Measurements from ENCODE around the gene KCNJ12.
"Not testable (repeated sequence)": the region's sequence is repeated elsewhere in the genome, so short reads cannot be mapped to it uniquely, and the experiment has no call there.

KCNJ12 gene

DNA sequence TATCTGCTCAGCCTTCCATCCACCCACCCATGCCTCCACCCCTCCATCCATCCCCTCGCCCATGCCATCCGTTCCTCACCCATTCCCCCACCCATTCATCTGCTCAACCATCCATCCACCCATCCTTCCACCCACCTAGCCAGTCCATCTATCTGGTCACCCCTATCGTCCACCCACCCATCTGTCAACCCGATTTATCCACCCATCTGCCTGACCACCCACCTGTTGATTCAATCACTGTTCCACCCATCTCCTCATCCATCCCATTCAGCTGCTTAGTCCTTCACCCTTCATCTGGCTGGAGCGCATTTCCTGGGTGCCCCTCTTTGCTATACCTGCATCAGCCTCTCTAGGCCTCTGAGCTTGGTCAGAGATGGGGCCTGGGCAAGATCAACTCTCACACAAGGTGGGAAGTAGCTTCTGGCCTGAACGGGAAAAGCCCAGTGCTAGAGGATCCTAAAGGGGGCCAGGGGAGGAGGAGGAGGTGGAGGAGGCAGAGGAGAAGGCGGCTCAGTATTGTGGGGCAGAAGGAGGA is 32.7 kb downstream of the KCNJ12 start:
- not testable (repeated sequence) for DNase-seq

DNA sequence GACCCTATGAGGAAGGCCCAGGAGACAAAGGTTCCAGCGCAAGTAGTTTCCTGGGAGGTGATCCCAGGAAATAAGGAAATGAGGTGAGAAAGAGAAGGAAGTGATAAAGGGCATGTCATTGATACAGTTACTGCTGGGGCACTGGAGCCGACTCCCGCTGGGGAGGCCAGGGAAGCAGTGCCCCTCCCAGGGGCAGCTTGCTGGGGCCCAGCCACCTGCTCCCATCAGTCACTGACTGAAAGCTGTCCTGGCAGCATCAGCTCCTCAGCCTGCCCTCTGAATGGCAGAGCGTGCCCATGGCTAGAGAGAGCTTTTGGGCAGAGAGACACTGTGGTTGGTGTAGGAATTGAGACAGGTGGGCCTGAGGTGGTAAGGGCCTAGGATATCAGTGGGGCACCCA is 33.2 kb downstream of the KCNJ12 start:
- DNase-seq: not testable (repeated sequence)

DNA sequence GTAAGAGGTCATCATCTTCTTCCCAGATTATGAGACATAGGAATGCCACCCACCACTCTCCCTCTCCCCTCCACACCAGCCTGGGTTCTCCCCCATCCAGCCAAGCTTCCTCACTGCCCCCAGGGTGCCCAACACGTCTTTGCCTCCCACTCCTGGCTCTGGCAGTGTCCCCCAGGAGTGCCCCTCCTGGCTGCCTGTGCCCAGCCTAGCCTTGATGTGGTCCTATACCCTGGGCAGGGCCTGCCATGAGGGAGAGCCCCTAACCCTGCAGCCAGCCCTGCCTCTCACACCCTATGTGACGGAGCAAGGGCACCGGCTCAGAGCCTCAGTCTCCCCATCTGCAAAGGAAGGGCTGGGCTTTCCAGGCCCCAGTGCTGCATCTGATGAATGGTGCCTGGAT is 33.8 kb downstream of the KCNJ12 start:
- DNase-seq: not testable (repeated sequence)

DNA sequence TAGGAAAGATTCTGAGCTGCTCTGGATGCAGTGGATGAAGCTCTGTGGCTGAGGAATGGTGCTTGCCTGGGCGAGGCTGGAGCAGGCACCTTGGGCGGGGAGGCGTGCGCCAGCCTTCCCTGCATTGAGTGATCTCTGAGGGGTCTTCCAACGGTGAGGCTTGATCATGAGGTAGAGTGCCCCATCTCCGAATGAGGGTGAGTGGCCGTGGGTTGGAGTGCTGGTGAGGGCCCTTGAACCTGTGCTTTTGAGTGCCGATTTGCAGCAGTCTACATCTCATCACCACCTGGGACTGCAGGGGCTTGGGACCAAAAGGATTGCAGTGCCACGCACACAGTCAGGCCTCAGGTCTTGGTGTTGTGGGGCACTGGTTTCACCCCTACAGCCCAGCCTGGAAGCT is 34.2 kb downstream of the KCNJ12 start:
- not testable (repeated sequence) for DNase-seq

DNA sequence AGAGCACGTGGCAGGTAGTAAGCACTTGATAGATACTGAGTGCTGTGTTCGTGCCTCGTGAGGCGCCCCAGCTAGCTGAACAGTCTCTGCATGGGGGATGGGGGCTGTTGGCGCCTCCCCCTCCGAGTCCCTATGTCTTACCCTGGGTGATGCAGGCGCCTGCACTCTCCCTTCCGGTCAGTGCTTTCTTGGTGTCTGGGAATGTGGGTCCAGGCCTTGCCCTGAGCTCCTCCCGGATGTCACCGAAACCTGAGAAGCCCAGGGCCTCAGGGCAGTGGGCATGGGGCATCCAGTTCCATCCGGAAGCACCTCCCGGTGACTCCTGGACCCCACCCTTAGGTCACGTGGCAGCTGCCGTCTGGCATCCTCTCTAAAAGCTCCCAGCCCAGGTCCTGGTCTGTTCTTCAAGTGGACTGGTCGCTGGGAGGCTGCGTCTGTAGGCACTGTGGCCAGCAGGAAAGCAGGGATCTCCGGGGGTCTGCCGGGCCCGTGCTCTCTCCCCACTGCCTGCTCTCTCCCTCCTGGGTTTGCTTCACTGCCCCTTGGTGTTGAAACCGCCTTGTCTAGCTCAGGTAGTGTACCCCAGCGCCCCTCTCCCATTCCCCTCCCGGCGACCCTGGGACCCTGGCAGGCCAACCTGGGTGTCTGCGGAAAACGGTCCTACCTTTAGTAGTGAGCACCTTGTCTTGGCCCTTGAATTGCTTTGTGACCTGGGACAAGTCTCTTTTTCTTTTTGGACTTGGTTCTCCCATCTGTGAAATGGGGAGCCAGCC is 34.9 kb downstream of the KCNJ12 start:
- DNase-seq: not testable (repeated sequence)

DNA sequence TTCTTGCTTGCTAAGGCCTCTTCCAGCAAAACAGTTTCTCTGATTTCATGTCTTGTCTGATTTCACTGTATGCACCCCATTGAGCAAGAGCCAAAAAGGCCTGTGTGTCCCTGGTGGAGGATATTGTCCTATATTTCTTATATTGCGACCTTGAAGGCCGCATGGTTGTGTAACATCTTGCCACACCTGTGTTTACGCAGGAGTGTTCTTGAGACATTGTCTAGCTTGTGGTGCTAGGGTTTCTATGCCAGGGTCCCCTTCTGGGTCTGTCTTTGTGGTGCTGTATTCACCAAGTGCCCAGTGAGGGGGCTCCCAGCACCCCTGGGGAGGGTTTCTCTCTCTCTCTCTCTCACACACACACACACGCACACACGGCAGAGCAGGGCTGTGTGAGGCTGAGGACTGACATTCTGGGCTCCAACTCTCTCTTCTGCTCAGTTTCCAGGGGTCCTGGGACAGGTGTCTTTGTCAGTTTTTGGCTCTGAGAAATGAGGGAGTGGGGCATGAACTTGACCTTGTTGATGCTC is 35.6 kb downstream of the KCNJ12 start:
- not testable (repeated sequence) for DNase-seq

DNA sequence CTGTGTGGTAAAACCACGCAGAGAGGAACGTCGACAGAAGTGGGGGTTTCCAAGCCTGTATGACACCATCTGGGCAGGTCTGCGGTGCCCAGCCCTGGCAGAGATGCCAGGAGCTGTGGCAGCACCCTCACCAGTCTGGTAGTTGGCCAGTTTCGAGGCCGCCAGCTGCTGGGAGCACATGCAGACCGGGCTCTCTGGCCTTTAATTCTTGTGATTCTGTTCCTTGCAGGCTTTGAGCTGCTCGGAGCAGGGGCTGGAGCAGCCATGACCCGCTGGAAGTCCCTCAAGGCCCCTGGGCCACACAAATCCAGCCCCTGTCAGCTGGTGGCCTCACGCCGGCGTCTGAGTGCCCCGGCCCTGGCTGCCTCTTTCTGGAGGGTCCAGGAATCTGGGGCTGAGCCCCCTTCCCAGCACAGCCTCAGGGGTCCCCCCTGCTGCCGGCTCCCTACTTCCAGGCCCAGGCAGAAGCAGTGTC is 36.1 kb downstream of the KCNJ12 start:
- DNase-seq: not testable (repeated sequence)

DNA sequence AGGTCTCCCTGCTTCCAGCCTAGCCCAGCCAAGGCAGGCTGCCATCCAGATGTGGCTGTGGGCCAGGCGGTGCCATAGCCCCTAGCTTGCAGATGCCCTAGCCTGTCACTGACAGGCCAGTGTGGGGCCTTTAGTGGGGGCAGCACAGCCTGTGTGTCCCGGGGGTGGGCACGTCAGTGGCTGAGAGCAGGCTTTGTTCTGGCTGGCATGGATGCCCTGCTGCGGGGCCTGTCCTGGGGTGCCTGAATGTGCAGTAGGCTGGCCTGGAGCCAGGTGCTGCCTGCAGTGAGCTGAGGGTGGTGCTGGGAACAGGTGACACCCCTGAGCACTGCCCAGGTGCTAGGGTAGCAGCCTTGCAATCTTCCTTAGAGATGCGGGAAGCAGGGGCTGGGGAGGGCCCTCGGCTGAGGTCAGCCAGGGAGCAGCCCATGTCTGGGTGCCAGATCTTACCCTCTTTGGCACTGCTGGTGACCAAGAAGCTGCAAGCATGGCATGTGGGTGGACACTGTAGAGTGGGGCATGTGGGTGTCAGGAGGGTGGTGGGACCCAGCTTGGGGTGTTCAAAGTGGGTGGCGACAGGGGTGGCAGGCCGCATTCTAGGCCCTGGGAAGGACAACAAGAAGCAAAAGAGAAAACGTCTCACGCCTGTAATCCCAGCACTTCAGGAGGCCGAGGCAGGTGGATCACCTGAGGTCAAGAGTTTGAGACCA is 37.6 kb downstream of the KCNJ12 start:
- not testable (repeated sequence) for DNase-seq

DNA sequence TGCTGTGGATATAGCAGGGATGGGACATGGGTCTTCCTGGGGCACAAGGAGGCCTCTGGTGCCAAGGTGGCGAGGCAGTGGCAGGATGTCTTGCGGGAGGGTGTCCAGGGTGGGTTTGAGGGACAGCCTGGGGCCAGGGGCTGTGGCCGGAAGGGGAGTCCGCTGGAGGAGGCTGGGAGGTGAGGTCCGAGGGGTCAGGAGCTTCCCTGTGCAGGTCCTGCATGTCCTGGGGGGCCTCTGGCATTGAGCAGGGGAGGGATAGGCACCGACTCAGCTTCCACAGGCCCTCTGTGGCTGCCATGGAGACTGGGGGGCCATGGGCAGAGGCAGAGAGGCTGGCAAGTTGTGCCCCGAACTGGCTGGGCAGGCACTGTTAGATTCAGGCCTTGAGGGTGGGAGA is 38.5 kb downstream of the KCNJ12 start:
- DNase-seq: not testable (repeated sequence)

DNA sequence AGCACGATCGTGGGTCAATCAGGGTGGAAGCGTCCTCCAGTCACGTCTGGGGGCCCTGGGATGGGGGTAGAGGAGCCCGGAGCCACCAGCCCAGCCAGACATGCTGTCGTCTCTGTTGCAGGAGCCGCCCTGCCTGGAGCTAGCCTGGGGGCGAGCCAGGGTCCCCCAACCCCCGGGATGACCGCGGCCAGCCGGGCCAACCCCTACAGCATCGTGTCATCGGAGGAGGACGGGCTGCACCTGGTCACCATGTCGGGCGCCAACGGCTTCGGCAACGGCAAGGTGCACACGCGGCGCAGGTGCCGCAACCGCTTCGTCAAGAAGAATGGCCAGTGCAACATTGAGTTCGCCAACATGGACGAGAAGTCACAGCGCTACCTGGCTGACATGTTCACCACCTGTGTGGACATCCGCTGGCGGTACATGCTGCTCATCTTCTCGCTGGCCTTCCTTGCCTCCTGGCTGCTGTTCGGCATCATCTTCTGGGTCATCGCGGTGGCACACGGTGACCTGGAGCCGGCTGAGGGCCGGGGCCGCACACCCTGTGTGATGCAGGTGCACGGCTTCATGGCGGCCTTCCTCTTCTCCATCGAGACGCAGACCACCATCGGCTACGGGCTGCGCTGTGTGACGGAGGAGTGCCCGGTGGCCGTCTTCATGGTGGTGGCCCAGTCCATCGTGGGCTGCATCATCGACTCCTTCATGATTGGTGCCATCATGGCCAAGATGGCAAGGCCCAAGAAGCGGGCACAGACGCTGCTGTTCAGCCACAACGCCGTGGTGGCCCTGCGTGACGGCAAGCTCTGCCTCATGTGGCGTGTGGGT is 39.2 kb downstream of the KCNJ12 start:
- not testable (repeated sequence) for DNase-seq

DNA sequence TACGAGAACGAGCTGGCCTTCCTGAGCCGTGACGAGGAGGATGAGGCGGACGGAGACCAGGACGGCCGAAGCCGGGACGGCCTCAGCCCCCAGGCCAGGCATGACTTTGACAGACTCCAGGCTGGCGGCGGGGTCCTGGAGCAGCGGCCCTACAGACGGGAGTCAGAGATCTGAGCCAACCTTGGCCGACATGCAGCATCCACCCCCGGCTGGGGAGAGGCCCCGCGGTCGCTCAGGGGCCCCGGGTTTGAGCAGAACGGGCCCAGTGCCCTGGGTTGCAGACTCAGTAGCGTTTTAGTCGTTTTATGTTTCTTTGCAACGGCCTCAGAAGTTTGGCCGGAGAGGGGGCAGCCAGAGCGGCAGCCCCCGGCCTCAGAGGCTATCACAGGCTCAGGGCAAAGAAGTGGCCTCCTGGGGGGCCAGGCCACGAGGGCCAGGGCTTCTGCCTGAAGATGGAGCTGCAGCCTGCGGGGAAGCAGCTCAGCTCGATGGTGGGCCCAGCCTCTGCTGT is 40.4 kb downstream of the KCNJ12 start:
- not testable (repeated sequence) for DNase-seq

DNA sequence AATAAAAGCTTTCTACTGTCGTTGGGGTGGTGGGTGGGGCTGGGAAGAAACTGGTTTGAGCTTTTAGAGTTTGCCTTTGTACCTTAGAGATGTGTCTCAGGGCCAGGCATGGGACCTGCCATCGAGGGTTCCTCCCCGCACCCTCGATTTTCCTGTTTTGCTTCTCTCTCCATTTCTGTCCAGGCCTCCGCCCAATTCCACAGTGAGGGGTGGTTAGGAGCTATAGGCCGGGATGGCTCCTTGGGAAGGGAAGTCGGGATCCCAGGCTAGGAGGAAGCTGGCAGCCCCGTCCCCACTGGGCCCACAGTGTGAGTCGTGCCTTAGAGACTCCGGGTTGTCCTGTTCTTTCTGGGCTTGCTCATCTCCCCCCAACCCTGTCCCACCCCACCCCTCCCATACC is 41.2 kb downstream of the KCNJ12 start:
- DNase-seq: not testable (repeated sequence)

DNA sequence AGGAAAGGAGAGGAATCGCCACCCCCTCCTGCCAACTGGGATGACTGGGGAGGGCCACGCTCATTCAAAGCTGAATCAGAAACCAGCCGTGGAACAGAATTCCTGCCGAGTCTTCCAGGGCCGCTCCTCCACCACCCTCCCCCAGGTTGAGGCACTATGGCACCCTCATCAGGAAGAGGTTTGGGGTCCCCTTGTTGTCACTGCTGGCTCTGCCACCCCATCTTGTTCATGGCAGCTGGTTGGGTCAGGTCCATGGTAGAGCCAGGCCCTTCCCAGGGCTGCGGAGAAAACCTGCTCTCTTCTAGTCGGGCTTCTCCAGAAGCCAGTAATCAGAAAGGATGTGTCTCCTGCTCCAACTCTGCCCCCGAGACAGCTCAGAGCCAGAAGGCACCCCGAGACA is 41.8 kb downstream of the KCNJ12 start:
- DNase-seq: no peak

DNA sequence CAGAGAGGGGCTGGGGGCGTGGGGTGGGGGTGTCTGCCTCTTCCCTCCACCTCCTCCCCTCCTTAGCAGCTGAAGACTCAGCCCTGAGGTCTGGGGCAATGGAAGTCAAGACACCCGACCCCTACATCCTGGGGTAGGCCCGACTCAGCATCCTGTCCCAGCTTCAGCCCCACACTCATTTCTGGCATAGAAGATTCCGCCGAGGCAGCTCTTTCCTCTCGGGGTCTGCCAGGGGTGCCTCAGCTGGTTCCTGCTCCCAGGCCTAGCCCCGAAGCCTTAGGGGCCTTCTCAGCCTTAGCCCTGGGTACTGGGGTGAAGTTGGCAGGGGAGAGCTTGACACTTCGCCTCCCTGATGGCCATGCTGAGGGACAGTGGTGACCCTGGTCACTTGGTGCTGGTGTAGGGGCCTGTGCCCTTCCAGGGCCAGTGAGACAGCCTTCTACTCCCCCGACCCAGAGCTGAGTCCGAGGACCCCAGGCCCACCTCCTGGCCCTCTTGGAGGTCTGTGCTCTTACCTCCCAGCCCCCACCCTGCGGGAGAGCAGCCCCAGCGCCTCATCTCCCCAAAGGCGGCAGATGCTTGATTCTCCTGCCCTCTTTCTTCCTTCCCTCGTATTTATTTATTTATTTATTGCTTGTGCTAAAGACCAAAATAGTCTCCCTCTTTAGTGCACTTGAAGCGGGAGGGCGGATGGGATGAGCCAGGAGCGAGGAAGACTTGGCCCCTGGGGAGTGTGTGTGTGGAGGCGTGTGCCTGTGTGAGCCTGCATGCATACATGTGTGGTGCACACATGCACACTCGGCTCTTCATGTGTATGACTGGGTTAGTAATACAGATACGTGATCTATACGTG is 42.5 kb downstream of the KCNJ12 start:
- DNase-seq: no peak

DNA sequence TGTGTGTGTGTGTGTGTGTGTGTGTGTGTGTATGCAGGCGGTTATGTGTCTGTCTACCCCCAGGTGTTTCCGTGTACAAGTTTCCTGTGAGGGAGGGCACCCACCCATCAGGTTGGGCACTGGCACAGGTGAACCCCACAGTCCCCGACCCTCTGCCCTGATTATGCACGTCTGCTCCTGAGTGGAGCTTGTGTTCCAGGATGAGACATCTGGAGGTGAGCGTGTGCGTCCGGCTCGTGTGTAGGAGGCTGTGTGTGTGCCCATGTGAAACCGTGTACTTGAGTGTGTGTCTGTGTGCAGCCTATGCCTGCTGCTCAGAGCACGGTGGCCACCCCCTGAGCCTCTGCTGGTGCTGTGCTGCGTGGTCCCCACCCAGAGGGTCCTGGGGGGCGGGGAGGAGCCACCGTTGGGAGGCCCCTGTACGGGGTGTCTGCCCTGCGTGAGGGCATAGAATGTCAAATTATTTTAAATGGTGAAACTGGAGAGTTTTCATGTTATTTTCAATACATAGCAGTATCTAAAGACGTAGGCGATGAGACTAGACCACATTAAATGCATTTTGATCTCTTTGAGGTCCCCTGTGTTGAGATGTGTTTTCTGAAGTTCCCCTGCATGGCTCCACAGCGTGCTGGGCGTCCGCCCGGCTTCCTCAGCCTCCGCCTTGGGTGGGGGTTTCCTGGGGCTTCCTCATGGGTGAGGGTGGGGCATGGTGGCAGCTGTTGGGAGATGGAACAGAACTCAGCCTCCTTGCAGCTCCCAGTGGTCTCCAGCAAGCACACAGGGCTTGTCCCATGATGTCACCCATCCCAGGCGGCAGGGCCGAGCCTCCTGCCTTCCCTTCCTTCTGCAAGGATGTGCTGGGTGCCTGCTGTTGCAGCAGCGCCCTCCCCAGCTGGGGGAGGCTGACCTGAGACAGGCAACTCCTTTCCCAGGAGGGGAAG is 43.4 kb downstream of the KCNJ12 start:
- no peak for DNase-seq

DNA sequence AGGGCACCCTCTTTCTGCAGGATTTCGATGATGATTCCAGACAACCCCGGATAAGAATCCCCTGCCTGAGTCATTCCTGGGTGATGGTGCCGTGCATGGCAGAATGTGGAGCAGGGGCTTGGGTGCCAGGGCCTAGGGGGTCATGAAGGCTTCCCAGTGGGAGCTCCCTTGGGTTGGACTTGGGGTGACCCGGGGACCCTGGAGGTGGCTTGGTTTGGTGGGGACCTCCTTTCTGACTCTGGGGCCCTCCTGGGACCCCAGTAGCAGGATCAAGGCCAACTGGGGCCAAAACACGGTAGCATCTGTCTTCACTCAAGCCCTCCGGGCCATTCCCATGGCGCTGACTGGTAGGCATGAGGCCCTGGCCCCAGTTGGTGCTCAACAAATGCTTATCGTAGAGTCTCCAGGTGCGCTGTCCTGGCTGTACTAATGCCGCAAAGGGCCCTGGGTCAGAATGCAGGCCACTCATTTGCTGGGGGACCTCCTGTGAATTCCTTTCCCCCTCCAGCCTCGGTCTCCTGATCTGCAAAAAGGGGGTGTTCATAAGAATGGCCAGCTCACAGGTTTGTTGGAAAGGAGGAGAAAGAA is 44.4 kb downstream of the KCNJ12 start:
- not testable (repeated sequence) for DNase-seq

DNA sequence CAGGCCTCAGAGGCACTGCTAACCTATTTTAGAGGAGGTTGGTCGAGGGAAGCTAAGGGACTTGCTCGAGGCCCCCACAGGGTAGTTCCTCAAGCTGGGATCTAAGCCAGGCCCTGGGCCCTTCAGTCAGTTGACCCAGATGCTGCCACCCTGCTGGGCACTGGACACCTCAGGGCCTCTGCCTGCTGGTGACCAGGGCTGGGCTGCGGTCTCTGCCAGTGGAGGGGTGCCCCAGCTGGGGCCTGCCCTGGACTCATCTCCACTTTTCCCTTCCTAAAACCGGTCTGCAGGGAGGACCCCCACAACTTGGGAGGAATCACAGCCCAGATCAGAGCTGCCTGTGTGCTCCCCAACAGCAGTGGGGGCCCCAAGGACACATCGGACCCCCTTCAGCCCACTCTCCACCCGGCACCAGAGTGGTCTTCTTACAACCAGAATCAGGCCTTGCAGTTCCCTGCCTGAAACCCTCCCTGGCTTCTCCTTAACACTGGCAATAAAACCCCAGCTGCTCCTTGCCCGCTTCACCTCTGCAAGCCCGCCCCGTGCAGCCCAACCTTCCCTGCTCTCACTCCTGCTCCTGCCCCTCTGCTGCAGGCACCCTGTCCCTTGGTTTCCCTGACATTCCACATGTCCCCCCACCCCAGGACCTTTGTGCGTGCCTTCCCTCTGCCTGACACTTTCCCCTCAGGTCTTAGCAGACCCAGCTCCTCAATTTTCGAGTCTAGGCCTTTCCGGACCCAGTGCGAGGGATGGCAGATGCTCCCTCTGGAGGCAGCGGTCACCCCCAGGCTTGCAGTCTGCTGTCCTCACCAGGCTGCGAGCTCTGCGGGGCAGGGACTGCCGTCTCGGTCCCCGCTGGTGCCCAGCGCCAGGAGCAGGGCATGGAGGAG is 45.5 kb downstream of the KCNJ12 start:
- DNase-seq: not testable (repeated sequence)

DNA sequence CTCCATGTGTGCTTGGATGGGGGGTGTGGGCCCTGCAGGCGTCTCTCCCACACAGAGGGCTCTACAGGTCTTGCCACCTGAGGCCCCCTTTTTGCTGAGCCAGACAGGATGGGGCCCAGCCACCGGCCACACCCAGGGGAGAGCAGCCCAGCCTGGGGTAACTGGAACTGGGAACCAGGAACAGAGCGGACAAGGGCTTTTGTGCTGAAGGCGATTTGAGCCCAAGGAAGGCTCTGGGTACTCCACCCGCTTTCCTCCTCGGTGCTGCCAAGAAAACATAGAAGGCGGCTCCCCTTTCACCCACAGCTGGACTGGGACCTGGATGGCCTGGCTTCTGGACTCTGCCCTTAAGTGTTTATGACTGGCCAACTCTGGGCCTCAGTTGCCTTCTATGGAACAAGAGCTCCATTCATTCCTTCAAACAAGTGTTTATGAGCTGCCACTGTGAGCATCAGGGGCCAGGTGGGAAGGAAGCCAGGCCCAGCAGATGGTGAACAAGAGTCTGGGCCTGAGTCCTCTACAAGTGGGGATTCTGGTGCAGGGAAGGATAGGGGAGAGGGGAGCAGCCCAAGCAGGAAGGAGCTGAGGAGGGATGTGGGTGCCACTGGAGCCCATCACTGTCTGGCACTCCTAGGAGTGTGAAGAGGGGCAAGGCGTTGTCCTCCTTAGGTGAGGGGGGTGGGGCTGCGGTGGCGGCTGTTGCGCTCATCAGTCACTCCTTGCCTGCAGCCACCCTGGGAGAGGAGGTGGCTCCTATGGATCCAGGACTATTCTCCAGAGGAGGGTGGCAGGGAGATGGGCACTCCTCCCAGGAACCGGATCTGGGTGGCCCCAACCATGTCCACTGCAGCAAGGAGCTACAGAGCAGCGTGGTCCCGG is 46.4 kb downstream of the KCNJ12 start:
- not testable (repeated sequence) for DNase-seq
